Fibroblast of mammary gland (primary cell): ENCODE measurements around the gene ABCE1.

Experiments used
- DNase-seq: peaks from one replicate; pipeline ENCODE4 v3.0.0-alpha.2; 2010; ENCODE audit warnings: low read depth
- H3K4me3 ChIP-seq: 2 replicates; pipeline ENCODE4 v1.5.1; 2011; ENCODE audit warnings: low read depth, mild to moderate bottlenecking, low read length, moderate library complexity; ENCODE audit not compliant: control insufficient read depth
- CTCF ChIP-seq: conservative IDR thresholded peaks from 2 replicates; pipeline ENCODE4 v1.5.1; 2011; ENCODE audit warnings: low read depth, low read length, inconsistent platforms; ENCODE audit not compliant: control insufficient read depth, insufficient read depth

Gene ABCE1

DNA sequence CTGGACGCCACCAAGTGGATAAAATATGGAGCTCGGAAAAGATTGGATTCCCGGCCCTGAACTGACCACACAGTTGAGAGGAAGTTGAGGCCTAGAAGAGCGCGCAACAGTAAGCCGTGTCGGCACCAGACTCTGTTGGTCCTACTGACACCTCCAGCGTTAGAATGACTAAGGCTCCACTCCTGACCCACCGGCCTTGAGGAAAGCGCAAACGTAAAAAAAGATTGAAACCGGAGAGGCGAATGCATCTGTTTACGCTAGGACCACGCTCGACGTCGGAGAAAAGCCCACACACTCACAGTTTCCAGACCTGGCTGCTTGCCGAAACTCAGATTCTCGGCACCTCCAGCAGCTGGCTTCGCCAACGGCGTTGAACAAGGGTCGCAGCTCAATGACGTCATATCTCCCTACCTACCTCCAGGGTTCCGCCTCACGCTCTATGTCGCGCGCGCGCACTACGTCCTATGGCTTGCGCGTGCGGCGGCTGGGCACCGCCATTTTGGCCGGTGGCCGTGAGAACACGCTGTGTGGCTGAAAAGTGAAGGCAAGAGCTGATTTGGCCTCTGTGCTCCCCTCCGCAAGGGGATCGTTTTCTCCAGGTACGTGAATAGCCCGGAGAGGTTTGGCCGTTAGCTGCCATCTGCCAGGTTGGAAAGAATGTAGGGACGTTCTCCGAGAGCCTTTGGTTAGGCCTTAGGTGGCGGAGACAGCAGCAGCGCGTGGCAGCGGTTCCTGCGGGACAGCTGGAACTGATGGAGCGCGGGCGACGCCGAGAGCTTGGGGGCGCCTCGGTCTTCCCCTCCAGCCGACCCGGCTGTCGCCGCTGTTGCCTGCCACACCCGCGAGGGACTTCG lies at the start of gene ABCE1, which contains the start of gene ANAPC10:
TSS of gene ABCE1 (plus strand) at position 491 of the 854 bp plus-strand sequence. CDS start 6,102 bp downstream, outside the sequence.
TSS of gene ANAPC10 (minus strand) at position 376 of the 854 bp plus-strand sequence. CDS start 2,097 bp downstream, outside the sequence.
- peak within 1 kb of the TSS; percentile 92 for H3K4me3 ChIP-seq
- TF ChIP-seq CTCF, result peak; percentile 45
- peak; percentile 99 for DNase-seq

DNA sequence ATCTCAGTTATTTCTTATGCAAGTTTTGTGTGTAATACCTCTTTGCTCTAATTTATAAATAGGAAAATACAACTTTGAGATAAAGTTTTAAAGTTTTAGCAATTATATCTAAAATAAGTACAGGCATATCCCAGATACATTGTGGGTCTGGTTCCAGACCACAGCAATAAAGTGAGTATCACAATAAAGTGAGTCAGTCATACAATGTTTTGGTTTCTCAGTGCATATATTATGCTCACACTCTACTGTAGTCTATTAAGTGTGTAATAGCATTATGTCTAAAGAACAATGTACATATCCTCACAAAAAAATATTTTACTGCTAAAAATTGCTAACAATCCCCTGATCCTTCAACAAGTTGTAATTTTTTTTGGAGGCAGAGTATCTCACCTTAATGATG lies 49.3 kb upstream of the ABCE1 start:
- peak; percentile 26 for DNase-seq
- H3K4me3 ChIP-seq, result no peak overlapping the region
- TF ChIP-seq CTCF, result no peak

DNA sequence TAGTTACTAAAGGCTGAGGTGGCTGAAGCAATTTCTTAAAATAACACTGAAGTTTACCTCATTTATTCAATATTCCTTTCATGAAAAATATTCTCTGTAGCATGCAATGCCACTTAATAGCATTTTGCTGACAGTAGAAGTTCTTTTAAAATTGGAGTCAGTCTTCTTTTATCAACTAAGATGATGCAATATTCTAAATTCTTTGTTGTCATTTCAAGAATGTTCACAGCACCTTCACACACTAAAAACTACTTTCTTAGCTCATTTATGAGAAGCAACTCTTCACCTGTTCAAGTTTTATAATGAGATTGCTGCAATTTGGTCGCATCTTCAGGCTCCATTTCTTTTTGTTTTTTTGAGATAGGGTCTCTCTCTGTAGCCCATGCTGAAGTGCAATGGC lies 48.9 kb upstream of the ABCE1 start:
- H3K4me3 ChIP-seq, result no peak overlapping the region
- DNase-seq, result no peak
- no peak for TF ChIP-seq CTCF

GRCh38 chr4:145055533-145056257 lies 42.4 kb upstream of the ABCE1 start:
- TF ChIP-seq CTCF, result no peak

GRCh38 chr4:145056325-145057130 lies 41.6 kb upstream of the ABCE1 start:
- H3K4me3 ChIP-seq, result no peak overlapping the region
- no peak for TF ChIP-seq CTCF
- no peak for DNase-seq

More at GRCh38 chr4:145055533-145056257, 42.4 kb upstream of the ABCE1 start:
- no peak for DNase-seq
- no peak overlapping the region for H3K4me3 ChIP-seq

- no peak for DNase-seq
- H3K4me3 ChIP-seq, result no peak overlapping the region
- no peak for TF ChIP-seq CTCF
Observed at GRCh38 chr4:145058256-145058655, 39.9 kb upstream of the ABCE1 start.
